Cerebellar nuclear complex (tissue), 1 donor: ENCODE data around the gene RPL27A.
A peak's percentile ranks its signal among the peaks of the same experiment; 100 is the strongest.

Experiments
- DNase-seq, 2 experiments: peaks; one replicate each; lab custom pipeline; 2025; lab: John Stamatoyannopoulos, UW

Gene RPL27A

DNA sequence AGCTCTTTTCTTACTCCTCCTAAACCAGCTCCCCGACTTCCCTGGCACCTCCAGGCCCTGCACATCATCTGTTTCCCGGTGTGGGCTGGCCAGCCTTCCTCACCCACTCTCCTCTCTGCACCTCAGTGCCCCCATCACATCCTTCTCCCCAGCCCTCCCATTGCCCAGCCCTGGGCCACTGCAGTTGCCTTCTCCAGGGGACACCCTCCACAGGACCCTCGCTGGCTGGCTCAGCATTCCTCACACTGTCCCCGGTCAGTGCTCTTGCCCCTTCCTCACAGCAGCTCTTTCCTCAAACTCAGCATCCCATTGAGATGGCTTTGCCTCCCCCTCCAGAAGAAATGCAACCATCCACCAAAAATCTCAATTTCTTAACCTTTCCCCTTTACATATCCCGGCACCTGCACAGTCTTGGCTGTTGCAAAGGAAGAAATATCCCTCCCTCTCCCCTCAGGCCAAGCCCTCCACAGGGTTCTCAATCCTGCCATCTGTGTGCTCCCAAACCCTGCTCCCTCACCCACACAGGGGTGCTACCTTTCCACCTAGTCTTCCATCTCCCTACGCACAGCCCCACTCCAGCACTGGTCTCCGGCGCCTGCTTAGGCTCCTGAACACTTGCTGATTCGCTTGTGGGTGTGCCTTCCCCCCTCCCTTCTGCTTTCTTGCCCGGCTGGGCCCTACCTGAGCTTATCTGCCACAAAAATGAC lies 19.5 kb downstream of the RPL27A start:
- DNase-seq: no peak

DNA sequence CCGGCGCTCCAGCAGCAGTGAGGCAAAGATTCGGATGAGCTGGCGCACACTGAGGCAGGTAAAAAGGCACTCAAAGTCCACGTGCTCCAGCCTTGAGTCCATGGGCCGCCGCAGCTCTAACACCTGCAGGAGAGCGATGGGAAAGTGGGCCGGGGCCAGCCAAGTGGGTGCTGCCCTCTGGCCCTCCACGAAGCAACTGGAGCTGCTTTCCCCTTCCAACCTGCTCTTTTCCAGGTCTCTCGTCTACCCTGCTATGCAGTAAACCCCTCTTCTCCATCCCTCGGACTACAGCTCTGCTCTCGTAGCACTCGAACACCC lies 20.0 kb downstream of the RPL27A start:
- no peak for DNase-seq

DNA sequence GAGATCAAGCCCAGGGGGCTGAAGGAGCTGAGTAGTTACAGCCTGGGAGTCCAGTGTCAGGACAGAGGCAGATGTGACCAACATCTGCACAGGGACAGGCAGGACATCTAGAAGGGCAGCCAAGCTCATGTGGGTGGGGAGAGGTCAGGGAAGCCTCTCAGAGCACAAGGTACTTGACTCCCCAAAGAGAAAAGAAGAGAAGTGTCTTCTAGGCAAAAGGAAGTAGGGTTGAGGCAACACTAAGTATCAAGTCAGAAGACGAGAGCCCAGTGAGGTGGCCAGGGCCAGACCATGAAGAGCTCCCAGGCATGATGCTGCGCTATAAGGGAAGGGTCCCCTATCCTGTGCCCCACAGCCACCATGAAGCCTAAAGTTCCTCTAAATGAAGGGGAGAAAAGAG lies 21.5 kb downstream of the RPL27A start:
- no peak for DNase-seq

DNA sequence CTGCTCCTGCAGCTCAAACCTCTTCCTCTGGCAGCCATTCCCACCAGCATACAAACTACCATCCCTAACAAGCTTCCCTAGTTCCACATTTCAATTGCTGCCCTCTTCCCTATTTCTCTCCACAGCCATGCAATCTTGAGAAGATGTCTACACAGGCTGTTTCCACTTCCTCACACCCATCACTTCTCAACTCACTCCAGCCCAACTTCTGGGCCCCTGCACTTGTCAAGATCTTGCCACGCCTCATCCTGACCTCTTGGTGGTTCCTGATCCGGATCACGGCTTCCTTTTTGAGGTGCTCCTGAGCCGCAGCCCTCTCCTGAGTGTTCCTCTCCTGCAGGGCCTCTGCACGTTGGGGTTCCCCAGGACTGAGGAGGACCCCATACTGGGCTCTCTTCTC lies 22.6 kb downstream of the RPL27A start:
- DNase-seq: no peak

DNA sequence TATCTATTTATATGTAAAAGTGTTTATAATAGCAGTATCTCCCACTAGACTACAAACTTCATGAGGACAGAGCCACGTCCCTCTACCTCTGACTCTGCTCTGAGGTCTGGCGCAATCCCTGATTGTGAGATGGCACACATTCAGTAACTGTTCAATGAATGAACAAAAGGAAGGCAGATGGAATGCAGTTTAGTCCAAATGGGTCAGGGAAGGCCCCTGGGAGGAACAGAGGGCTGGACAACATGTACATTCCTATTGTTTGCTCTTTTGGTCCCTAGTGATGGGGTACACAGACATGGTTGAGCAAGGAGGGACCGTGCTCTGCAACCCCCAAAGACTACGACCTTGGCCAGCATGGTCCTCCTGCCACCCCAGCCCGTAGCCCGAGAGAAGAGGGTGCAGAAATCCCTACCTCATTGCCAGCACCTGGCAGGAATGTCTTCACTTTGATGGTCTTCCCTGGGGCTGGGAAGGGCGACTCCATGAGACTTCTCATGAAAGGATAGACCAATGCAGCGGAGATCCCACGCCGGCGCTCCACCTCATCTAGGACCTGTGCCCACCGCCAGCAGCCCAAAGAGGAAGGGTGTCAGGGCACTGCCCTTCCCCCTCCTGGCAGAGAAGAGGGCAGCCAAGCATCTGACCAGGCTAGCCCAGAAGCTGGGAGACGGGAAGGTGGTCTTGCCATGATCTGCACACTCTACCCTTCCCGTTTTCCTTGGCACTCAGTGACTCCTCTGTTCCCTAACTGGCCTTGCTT lies 24.3 kb downstream of the RPL27A start:
- DNase-seq: no peak

DNA sequence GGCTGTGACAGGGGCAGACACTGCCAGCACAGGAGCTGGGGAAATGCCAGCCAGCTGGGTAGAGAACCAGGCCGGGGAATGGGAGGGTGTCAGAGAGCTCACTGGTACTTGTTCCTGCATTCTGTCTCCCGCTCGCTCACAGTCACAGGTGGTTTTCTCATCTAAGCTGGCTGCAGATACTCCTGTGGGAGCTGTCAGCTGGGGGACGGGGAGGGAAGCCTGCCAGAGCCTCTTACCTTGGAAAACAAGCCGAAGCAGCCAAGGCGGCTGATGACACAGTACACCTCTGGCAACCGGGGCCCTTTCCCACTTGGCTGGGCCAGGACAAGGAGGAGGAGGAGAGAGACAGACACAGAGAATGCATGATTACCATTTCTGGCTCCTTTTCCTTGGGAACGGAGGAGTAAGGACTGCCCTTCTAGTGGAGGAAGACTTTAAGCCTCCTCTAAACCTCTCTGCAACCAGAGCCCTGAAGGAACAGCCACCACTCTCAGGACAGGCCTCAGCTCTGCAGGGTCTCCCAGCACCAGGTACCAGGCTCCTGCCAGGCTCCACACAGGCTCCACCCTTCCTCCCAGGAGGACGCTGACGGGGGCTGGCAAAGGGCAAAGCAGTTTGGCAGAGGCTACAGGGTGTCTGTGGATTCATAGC lies 25.1 kb downstream of the RPL27A start:
- DNase-seq: no peak

DNA sequence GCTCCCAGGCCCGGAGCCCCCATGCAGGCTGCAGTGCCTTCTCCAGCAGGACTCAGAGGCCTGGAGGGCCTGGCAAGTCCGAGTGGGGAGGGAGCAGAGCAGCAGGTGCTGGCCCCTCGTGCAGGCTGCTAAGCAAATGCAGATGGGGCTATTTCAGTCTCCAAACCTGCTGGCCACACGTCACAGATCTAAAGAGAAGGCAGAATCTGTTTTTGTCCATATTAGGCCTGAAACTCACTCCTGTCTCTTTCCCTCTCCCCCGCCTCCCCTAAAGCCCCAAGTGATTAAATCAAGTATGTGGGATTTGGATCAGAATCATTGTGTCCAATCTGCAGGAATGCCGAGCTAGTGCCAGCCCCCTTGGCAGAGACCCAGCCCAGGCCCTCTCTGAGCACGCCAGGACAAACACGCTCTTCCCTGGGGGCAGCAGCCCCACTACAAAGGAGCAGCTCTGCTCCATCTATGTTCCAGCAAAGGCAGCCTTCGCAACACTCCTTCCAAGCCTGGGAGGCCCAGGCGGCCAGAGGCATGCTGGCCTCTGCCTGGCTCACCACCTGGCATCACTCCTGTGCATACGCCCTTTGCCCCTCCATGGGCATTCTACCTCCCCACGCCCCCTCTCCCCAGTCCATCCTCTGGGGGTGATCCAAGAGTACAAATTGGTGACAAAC lies 26.5 kb downstream of the RPL27A start:
- no peak for DNase-seq

DNA sequence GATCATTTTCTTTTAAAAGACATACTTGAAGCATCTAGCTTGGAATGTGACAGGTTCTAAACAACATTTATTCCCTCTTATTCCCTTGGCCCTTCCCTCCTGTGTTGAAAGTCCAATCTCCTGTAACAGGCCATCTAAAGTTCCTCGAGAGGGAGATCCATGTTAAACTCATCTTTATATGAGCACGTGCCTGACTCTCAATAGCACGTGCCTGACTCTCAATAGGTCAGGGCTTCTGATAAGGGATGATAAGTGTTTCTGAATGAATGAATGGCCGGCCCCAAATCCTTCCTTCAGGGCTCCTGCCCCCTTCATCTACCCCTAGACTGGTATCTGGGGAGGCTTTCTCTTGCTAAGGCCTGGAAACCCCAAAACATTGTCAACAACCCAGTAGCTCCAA lies 27.2 kb downstream of the RPL27A start:
- DNase-seq: no peak

- no peak for DNase-seq
Measured at GRCh38 chr11:8711895-8712442, 29.4 kb downstream of the RPL27A start.

DNA sequence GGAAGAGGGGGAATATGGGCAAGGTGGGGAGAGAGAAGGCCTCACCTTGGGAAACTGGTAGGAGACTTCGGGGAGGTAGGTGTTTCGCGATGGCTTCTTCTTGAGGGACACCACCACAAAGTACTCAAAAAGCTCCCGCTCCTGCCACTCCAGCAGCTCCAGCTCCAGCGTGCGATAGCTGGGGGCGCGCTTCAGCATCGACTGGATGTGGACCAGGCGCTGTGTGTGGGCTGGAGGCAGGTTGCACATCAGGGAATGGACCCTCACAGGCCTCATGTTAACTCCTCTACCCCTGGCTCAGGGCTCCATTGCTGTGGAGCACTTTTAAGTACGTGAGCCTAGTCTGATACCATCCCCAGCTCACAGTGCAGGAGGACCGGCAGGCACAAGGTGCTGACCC lies 29.9 kb downstream of the RPL27A start:
- no peak for DNase-seq

GRCh38 chr11:8713760-8714454 lies 31.3 kb downstream of the RPL27A start:
- no peak for DNase-seq

- DNase-seq: no peak
Measured at GRCh38 chr11:8714622-8715225, 32.1 kb downstream of the RPL27A start.

DNA sequence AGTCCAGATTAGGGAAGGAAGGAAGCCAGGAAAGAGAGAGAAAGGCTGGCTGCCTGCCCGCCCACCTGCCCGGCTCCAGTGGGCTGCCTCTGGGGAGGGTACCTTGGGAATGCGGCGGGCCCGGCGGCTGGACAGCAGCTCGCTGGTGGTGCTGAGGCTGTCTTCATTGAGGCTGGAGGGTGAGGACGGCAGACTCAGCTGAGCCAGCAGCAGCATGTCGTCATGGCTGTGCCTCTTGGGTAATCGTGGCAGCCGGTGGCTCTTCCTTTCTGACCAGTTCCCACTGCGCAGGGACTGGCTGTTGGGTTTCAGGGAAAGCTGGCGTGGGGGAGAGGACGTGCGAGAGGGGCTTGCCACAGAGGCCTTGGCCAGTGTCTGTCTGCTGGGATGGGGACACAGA lies 32.9 kb downstream of the RPL27A start:
- peak in 1 of 2 experiments; percentile 14 for DNase-seq

GRCh38 chr11:8717544-8717875 lies 34.9 kb downstream of the RPL27A start:
- no peak for DNase-seq

GRCh38 chr11:8717876-8718753 lies 35.5 kb downstream of the RPL27A start:
- DNase-seq: no peak

DNA sequence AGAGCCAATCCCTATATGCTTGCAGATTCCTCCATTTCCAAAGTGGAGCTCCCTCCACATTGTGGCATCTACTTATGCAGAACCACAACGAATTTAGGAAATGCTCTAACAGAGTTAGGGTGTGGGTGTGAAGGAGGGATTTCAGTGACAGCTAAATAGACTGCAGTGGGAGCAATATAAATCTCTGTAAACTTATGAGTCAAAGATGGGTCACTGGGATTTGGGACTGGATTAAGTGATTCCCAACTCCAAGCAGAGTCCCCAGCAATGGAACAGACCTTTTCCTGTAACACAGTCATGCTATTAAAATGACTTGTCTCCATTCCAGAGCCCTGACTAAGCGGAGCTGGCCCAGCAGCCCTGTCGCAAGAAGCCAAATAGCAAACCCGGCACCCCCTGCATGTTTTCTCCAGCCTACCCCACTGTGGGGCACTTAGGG lies 36.6 kb downstream of the RPL27A start:
- DNase-seq: no peak

- DNase-seq: no peak
Measured at GRCh38 chr11:8719721-8720120, 37.1 kb downstream of the RPL27A start.

- DNase-seq: no peak
Measured at GRCh38 chr11:8720352-8720751, 37.8 kb downstream of the RPL27A start.

DNA sequence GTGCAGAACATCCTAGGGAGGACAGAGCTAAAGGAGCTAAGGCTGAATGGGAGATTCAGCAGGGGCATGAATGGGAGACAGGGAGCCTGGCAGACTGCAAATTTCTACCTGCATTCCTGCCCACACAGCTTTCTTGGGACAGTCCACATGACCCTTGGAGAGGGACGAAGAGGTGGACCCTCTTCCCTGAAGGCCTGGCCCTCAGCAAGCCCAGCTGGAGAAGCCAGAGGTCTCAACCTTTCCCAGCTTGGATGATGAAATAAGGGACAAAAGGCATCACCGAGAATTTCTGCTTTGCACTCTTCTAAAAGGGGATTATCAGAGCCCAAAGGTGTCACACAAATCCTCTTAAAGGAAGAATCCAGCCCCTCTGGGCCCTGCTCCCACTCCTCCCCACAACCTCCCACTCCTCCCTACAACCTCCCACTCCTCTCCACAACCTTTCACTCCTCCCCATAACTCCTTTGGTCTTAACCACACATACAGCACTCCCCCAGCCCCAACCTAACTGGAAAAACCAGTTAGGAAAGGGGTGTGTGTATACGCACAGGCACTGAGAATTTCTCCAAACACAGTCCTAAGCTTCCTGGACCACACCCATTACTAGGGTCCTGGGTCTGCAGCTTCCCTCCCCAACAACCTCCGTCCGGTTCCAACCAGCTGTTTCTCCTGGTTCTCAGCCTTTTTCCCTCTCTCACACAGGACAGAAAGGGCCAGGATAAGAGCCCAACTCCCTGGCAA lies 38.4 kb downstream of the RPL27A start:
- DNase-seq: no peak
